Measurements from ENCODE around the gene CLEC2D. TPM values are rescaled to one million over a fixed set of nuclear protein-coding genes. Genes with fewer than 3 reads are reported as not detected.

The CLEC2D gene
- total and polyA plus RNA-seq, 10 of the 15 experiments (the other 5 are each of a cell fraction or from before 2014, with no cell fraction given) = 4.6 to 29.8 (median 16.0) TPM

GRCh38 chr12:9721394-9722092 is 52.0 kb downstream of the CLEC2D start (continued):
- TF ChIP-seq PKNOX1 (IDR thresholded peaks at IDR 0.05) (peak; percentile 32; the same call in 1 of the 2 replicates), BHLHE40 (IDR thresholded peaks at IDR 0.05; ENCODE audit: borderline replicate concordance in 1 of 2, low read depth in 2 of 2, low read length in 1 of 2) (no peak; a peak in 1 of 4 replicates), NFIC (IDR thresholded peaks at IDR 0.05; ENCODE audit: low read depth, low read length) (peak; percentile 70), JUNB (IDR thresholded peaks at IDR 0.05) (peak; percentile 26), MEF2A (IDR thresholded peaks at IDR 0.05; ENCODE audit: insufficient read depth, low read depth, low read length) (peak; percentile 89), RFX5 (IDR thresholded peaks at IDR 0.05; ENCODE audit: low read depth, low read length) (no peak), SPI1 (IDR thresholded peaks at IDR 0.05; ENCODE audit: borderline replicate concordance, insufficient read depth, low read depth, low read length) (peak; percentile 33; the same call in 1 of the 2 replicates), BMI1 (IDR thresholded peaks at IDR 0.05; ENCODE audit: borderline replicate concordance) (peak; percentile 49; the same call in 1 of the 2 replicates), RBBP5 (conservative IDR thresholded peaks at IDR 0.05) (no peak), HCFC1 (IDR thresholded peaks at IDR 0.05; ENCODE audit: low read length) (no peak), PAX5 (IDR thresholded peaks at IDR 0.05; ENCODE audit: borderline replicate concordance, low read depth, low read length) (0 out of 2 replicates have a peak, but pooled peaks have one; percentile 35), MTA2 (IDR thresholded peaks at IDR 0.05; ENCODE audit: low read depth) (peak; percentile 71), CEBPB (IDR thresholded peaks at IDR 0.05; ENCODE audit: borderline replicate concordance in 1 of 2, low read depth in 2 of 2, low read length in 2 of 2) (peak in 1 of 2 experiments; percentile 59; a peak in 3 of 4 replicates), NFYA (IDR thresholded peaks at IDR 0.05; ENCODE audit: borderline replicate concordance, low read depth, low read length) (no peak), FOXM1 (IDR thresholded peaks at IDR 0.05; ENCODE audit: low read depth, low read length) (no peak), ESRRA (IDR thresholded peaks at IDR 0.05; ENCODE audit: low read length) (no peak), TCF12 (IDR thresholded peaks at IDR 0.05; ENCODE audit: low read depth, low read length) (peak; percentile 79), ZNF24 (IDR thresholded peaks at IDR 0.05) (peak; percentile 52; the same call in 1 of the 2 replicates), SMARCA5 (IDR thresholded peaks at IDR 0.05) (no peak), RELB (IDR thresholded peaks at IDR 0.05; ENCODE audit: low read depth) (peak; percentile 49; the same call in 1 of the 2 replicates), SUPT20H (IDR thresholded peaks at IDR 0.05; ENCODE audit: borderline replicate concordance, control insufficient read depth, low read depth, low read length) (no peak), TAF1 (IDR thresholded peaks at IDR 0.05; ENCODE audit: borderline replicate concordance, low read depth, low read length) (peak; percentile 25; the same call in 1 of the 2 replicates), E2F4 (IDR thresholded peaks at IDR 0.05; ENCODE audit: low read depth, low read length) (no peak), CEBPZ (IDR thresholded peaks at IDR 0.05; ENCODE audit: low read depth, low read length) (no peak)

Data from GM12878 (cell line).